K562 (cell line): ENCODE data around the gene PIK3CA. TPM values are rescaled to one million over a fixed set of nuclear protein-coding genes. Genes with fewer than 3 reads are reported as not detected.

ENCODE experiments used
- CBX2 ChIP-seq: fragments of 200-600 bp; sonication (generic); IDR thresholded peaks from one replicate; pipeline ENCODE4 v1.6.1; 2012; ENCODE audit warnings: mild to moderate bottlenecking, low read length, inconsistent platforms; ENCODE audit not compliant: insufficient read depth, poor library complexity, severe bottlenecking
- CHAMP1 ChIP-seq: fragments of 450-650 bp; IDR thresholded peaks from 2 replicates; pipeline ENCODE4 v1.6.1; 2016; ENCODE audit warnings: mild to moderate bottlenecking
- GATA2 ChIP-seq: sonication (generic); formaldehyde crosslinking; IDR thresholded peaks from 2 replicates; pipeline ENCODE4 v1.4.0; 2020; ENCODE audit warnings: mild to moderate bottlenecking, missing genetic modification reagents
- HSF4 ChIP-seq: fragments of 250-450 bp; sonication (Bioruptor Pico); IDR thresholded peaks from 2 replicates; pipeline ENCODE4 v2.1.2; 2022; ENCODE audit warnings: mild to moderate bottlenecking, moderate library complexity, borderline replicate concordance
- PHTF2 ChIP-seq: fragments of 250-450 bp; sonication (Bioruptor Pico); IDR thresholded peaks from 2 replicates; pipeline ENCODE4 v1.5.0; 2021; ENCODE audit warnings: mild to moderate bottlenecking
- POLR2G ChIP-seq: fragments of 200-400 bp; formaldehyde crosslinking; IDR thresholded peaks from 2 replicates; pipeline ENCODE4 v1.6.1; 2017; ENCODE audit warnings: low read depth, mild to moderate bottlenecking, antibody characterized with exemption, low read length, moderate library complexity
- RCOR1 ChIP-seq, 2 experiments: IDR thresholded peaks; 2 replicates each; pipeline ENCODE4 v1.6.1; 2012; ENCODE audit warnings: low read depth in 2 of 2, low read length in 2 of 2, borderline replicate concordance in 1 of 2, improper control_type of control experiment in 1 of 2
- SIN3B ChIP-seq: fragments of 450-650 bp; IDR thresholded peaks from 2 replicates; pipeline ENCODE4 v1.6.1; 2017; ENCODE audit warnings: low read depth, mild to moderate bottlenecking, moderate library complexity
- SP1 ChIP-seq: sonication (generic); formaldehyde crosslinking; IDR thresholded peaks from 2 replicates; pipeline ENCODE4 v1.8.1; 2022; ENCODE audit warnings: mild to moderate bottlenecking, missing genetic modification reagents
- SUPT5H ChIP-seq: fragments of 450-650 bp; IDR thresholded peaks from 2 replicates; pipeline ENCODE4 v1.6.1; 2016
- ZFP91 ChIP-seq: sonication (generic); formaldehyde crosslinking; IDR thresholded peaks from 2 replicates; pipeline ENCODE4 v1.8.0; 2022; ENCODE audit warnings: mild to moderate bottlenecking, missing genetic modification reagents
- ZNF197 ChIP-seq: fragments of 200-800 bp; sonication (Bioruptor generic); IDR thresholded peaks from 2 replicates; pipeline ENCODE4 v1.6.1; 2016; ENCODE audit warnings: low read depth, missing genetic modification characterization, missing compliant biosample characterization
- ZNF217 ChIP-seq: sonication (generic); formaldehyde crosslinking; IDR thresholded peaks from 2 replicates; pipeline ENCODE4 v1.8.0; 2022; ENCODE audit warnings: mild to moderate bottlenecking, missing genetic modification reagents
- ZNF449 ChIP-seq: fragments of 250-450 bp; sonication (Bioruptor Pico); IDR thresholded peaks from 2 replicates; pipeline ENCODE4 v1.8.0; 2022; ENCODE audit warnings: moderate library complexity, mild to moderate bottlenecking, inconsistent platforms
- polyA plus RNA-seq, 8 experiments: library from polyadenylated mRNA; depleted of rRNA in 4 of 8; stranded (reverse) in 5 of 8; unstranded in 3 of 8; fragments of >200 nt; fragmentation: Nextera tagmentation in 2 of 8; fragmentation: Illumina TruSeq in 1 of 8; extraction: Ambion mirVana in 2 of 8; extraction: Trizol in 1 of 8; gene quantifications; 2 replicates each; pipeline versions ENCODE4 v1.2.1 to v1.2.3, GENCODE V29; 2011 to 2014; ENCODE audit warnings: inconsistent platforms in 1 of 8, missing spikeins in 1 of 8
- total RNA-seq, 7 experiments: library from RNA; depleted of rRNA in 6 of 7; stranded (reverse); fragments of >200 nt in 6 of 7; fragmentation: Illumina TruSeq in 2 of 7; extraction: Trizol in 2 of 7; gene quantifications; 2 replicates each; pipeline versions ENCODE4 v1.2.1 to v1.2.3, GENCODE V29; 2011 to 2021; ENCODE audit warnings: low replicate concordance in 1 of 7
- TF ChIP-seq, protein P1 (sequence below): fragments of 450-650 bp; IDR thresholded peaks from 2 replicates; pipeline ENCODE4 v1.6.1; 2018; ENCODE audit not compliant: partially characterized antibody
- TF ChIP-seq, protein P2 (sequence below): fragments of 250-450 bp; sonication (Bioruptor Pico); IDR thresholded peaks from 2 replicates; pipeline ENCODE4 v1.4.0; 2020; ENCODE audit warnings: mild to moderate bottlenecking, moderate library complexity

The PIK3CA gene
- total and polyA plus RNA-seq, 9 of the 15 experiments (the other 6 are each of a cell fraction or from before 2014, with no cell fraction given), result 3.8 to 19.4 (median 10.8) TPM

GRCh38 chr3:179147873-179148615 lies at the start of gene PIK3CA (continued):
- TF ChIP-seq, protein P1, sequence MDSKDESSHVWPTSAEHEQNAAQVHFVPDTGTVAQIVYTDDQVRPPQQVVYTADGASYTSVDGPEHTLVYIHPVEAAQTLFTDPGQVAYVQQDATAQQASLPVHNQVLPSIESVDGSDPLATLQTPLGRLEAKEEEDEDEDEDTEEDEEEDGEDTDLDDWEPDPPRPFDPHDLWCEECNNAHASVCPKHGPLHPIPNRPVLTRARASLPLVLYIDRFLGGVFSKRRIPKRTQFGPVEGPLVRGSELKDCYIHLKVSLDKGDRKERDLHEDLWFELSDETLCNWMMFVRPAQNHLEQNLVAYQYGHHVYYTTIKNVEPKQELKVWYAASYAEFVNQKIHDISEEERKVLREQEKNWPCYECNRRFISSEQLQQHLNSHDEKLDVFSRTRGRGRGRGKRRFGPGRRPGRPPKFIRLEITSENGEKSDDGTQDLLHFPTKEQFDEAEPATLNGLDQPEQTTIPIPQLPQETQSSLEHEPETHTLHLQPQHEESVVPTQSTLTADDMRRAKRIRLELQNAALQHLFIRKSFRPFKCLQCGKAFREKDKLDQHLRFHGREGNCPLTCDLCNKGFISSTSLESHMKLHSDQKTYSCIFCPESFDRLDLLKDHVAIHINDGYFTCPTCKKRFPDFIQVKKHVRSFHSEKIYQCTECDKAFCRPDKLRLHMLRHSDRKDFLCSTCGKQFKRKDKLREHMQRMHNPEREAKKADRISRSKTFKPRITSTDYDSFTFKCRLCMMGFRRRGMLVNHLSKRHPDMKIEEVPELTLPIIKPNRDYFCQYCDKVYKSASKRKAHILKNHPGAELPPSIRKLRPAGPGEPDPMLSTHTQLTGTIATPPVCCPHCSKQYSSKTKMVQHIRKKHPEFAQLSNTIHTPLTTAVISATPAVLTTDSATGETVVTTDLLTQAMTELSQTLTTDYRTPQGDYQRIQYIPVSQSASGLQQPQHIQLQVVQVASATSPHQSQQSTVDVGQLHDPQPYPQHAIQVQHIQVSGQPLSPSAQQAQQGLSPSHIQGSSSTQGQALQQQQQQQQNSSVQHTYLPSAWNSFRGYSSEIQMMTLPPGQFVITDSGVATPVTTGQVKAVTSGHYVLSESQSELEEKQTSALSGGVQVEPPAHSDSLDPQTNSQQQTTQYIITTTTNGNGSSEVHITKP, result no peak
- peak; percentile 48; the same call in 1 of the 2 replicates for TF ChIP-seq SIN3B
- TF ChIP-seq RCOR1 (IDR thresholded peaks at IDR 0.05; ENCODE audit: borderline replicate concordance in 1 of 2, low read depth in 2 of 2, low read length in 2 of 2), result no peak
- TF ChIP-seq PHTF2 (CRISPR knock-in tag), result no peak
- TF ChIP-seq ZFP91 (CRISPR knock-in tag), result no peak
- peak; percentile 78 for TF ChIP-seq SUPT5H
- 0 out of 2 replicates have a peak, but pooled peaks have one; percentile 25 for TF ChIP-seq SP1
- no peak for TF ChIP-seq ZNF217
- TF ChIP-seq HSF4, result no peak
- TF ChIP-seq, protein P2, sequence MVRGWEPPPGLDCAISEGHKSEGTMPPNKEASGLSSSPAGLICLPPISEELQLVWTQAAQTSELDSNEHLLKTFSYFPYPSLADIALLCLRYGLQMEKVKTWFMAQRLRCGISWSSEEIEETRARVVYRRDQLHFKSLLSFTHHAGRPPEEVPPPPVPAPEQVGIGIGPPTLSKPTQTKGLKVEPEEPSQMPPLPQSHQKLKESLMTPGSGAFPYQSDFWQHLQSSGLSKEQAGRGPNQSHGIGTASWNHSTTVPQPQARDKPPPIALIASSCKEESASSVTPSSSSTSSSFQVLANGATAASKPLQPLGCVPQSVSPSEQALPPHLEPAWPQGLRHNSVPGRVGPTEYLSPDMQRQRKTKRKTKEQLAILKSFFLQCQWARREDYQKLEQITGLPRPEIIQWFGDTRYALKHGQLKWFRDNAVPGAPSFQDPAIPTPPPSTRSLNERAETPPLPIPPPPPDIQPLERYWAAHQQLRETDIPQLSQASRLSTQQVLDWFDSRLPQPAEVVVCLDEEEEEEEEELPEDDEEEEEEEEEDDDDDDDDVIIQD (CRISPR knock-in tag), result no peak
- TF ChIP-seq ZNF449 (CRISPR knock-in tag), result no peak
- no peak for TF ChIP-seq CHAMP1
- no peak for TF ChIP-seq POLR2G
- no peak for TF ChIP-seq GATA2 (CRISPR knock-in tag)
- TF ChIP-seq CBX2, result no peak
- no peak for TF ChIP-seq ZNF197 (CRISPR knock-in tag)
